ENCODE results near the gene COL27A1.

DNA sequence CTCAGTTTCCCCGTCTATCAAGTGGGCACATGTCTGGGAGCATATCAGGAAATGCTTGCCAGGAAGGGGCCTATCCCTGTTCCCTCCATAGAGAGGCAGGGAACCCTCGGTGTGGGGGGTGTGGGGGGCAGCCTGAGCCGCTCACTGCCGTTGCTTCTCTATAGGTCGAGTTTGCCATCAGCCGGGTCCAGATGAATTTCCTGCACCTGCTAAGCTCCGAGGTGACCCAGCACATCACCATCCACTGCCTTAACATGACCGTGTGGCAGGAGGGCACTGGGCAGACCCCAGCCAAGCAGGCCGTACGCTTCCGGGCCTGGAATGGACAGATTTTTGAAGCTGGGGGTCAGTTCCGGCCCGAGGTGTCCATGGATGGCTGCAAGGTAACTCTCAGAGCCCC is 153.8 kb downstream of the COL27A1 start:
- TF ChIP-seq EP300 (IDR thresholded peaks at IDR 0.05) (no peak), POLR2A (IDR thresholded peaks at IDR 0.05) (no peak), POLR2AphosphoS5 (IDR thresholded peaks at IDR 0.05) (no peak)
- TF ChIP-seq, protein P1, sequence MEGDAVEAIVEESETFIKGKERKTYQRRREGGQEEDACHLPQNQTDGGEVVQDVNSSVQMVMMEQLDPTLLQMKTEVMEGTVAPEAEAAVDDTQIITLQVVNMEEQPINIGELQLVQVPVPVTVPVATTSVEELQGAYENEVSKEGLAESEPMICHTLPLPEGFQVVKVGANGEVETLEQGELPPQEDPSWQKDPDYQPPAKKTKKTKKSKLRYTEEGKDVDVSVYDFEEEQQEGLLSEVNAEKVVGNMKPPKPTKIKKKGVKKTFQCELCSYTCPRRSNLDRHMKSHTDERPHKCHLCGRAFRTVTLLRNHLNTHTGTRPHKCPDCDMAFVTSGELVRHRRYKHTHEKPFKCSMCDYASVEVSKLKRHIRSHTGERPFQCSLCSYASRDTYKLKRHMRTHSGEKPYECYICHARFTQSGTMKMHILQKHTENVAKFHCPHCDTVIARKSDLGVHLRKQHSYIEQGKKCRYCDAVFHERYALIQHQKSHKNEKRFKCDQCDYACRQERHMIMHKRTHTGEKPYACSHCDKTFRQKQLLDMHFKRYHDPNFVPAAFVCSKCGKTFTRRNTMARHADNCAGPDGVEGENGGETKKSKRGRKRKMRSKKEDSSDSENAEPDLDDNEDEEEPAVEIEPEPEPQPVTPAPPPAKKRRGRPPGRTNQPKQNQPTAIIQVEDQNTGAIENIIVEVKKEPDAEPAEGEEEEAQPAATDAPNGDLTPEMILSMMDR (IDR thresholded peaks at IDR 0.05), result no peak
